Endothelial cell of umbilical vein (primary cell): ENCODE measurements around the gene ROBO2. TPM values are rescaled to one million over a fixed set of nuclear protein-coding genes. Genes with fewer than 3 reads are reported as not detected.

Experiments
- BruUV-seq: library from RNA; stranded (reverse); fragments of 400-500 nt; replicated peaks from 2 replicates; lab custom pipeline; 2021; lab: Mats Ljungman, UMichigan
- CTCF ChIA-PET: fragments of 300-600, 350-600 bp; sonication (Branson Sonifier 250); formaldehyde crosslinking; loops from one replicate; lab custom pipeline; 2021; ENCODE audit warnings: antibody characterized with exemption, inconsistent platforms; lab: Charles Lee
- POLR2A ChIA-PET: fragments of 300-600, 350-600 bp; sonication (Branson Sonifier 250); formaldehyde crosslinking; loops from one replicate; lab custom pipeline; 2021; ENCODE audit warnings: antibody characterized with exemption, inconsistent platforms; lab: Charles Lee
- DNase-seq: peaks from one replicate; pipeline ENCODE4 v3.0.0-alpha.2; 2011; ENCODE audit warnings: low read depth, low spot score
- FAIRE-seq: peaks from 2 replicates; lab custom pipeline; 2011; peaks lifted over from hg19 to GRCh38; lab: Jason Lieb, UNC
- H2AFZ ChIP-seq: 2 replicates; pipeline ENCODE4 v1.6.0; 2012; ENCODE audit warnings: low read depth, low read length, control low read depth, inconsistent platforms
- H3K27ac ChIP-seq: 2 replicates; pipeline ENCODE4 v1.5.1; 2011; ENCODE audit warnings: low read depth, mild to moderate bottlenecking, control low read depth, low read length, moderate library complexity; ENCODE audit not compliant: insufficient read depth
- H3K27me3 ChIP-seq, 2 experiments: 2 replicates each; pipeline versions ENCODE4 v1.6.0 to v1.6.1; 2011; ENCODE audit warnings: low read length in 2 of 2, mixed read lengths in 1 of 2; ENCODE audit not compliant: control insufficient read depth in 2 of 2, insufficient read depth in 2 of 2
- H3K36me3 ChIP-seq, 2 experiments: 2 replicates in 1 of 2; 3 replicates in 1 of 2; pipeline ENCODE4 v1.5.1; 2011; ENCODE audit warnings: low read length in 2 of 2, mild to moderate bottlenecking in 1 of 2, moderate library complexity in 1 of 2; ENCODE audit not compliant: control insufficient read depth in 2 of 2, insufficient read depth in 2 of 2; ENCODE audit errors: extremely low read depth in 1 of 2
- H3K4me1 ChIP-seq: 3 replicates; pipeline ENCODE4 v1.5.1; 2011; ENCODE audit warnings: mild to moderate bottlenecking, low read length; ENCODE audit not compliant: control insufficient read depth, insufficient read depth; ENCODE audit errors: extremely low read depth
- H3K4me2 ChIP-seq: 2 replicates; pipeline ENCODE4 v1.6.1; 2011; ENCODE audit warnings: low read length, control low read depth, mixed read lengths; ENCODE audit not compliant: insufficient read depth
- H3K4me3 ChIP-seq, 3 experiments: fragments of 200-600 bp in 1 of 3; sonication (generic), shearing (Covaris generic) in 1 of 3; replicated peaks in 1 of 3; 2 replicates each; pipeline ENCODE4 v1.5.1; 2011 to 2016; ENCODE audit warnings: control low read depth in 3 of 3, low read length in 3 of 3, mild to moderate bottlenecking in 2 of 3, inconsistent platforms in 1 of 3, low read depth in 1 of 3, moderate library complexity in 1 of 3; ENCODE audit not compliant: insufficient read depth in 1 of 3
- H3K79me2 ChIP-seq: 2 replicates; pipeline ENCODE4 v1.6.0; 2012; ENCODE audit warnings: low read length, inconsistent platforms; ENCODE audit not compliant: control insufficient read depth, insufficient read depth
- H3K9ac ChIP-seq: replicated peaks from 2 replicates; pipeline ENCODE3; 2011; ENCODE audit warnings: low read length, control low read depth; ENCODE audit not compliant: insufficient read depth; ENCODE audit errors: extremely low read depth
- H3K9me1 ChIP-seq: replicated peaks from 3 replicates; pipeline ENCODE4 v1.6.0; 2011; ENCODE audit warnings: mild to moderate bottlenecking, low read length; ENCODE audit not compliant: control insufficient read depth, insufficient read depth; ENCODE audit errors: extremely low read depth
- H3K9me3 ChIP-seq: replicated peaks from 2 replicates; pipeline ENCODE4 v1.5.1; 2012; ENCODE audit warnings: low read length, inconsistent platforms; ENCODE audit not compliant: control insufficient read depth, insufficient read depth
- H4K20me1 ChIP-seq: replicated peaks from 2 replicates; pipeline ENCODE3; 2011; ENCODE audit warnings: mild to moderate bottlenecking, low read length; ENCODE audit not compliant: control insufficient read depth, insufficient read depth; ENCODE audit errors: extremely low read depth
- EZH2 ChIP-seq: IDR thresholded peaks from 2 replicates; pipeline ENCODE4 v1.6.1; 2012; ENCODE audit warnings: borderline replicate concordance, low read depth, mild to moderate bottlenecking, moderate library complexity, low read length, inconsistent platforms; ENCODE audit not compliant: severe bottlenecking
- FOS ChIP-seq: IDR thresholded peaks from 2 replicates; pipeline ENCODE4 v1.6.1; 2011; ENCODE audit warnings: mild to moderate bottlenecking, low read length, moderate library complexity, borderline replicate concordance; ENCODE audit not compliant: insufficient read depth
- GATA2 ChIP-seq: IDR thresholded peaks from 2 replicates; pipeline ENCODE4 v1.7.0; 2011; ENCODE audit warnings: low read depth, mild to moderate bottlenecking, moderate library complexity, mixed read lengths, low read length; ENCODE audit not compliant: insufficient read length, insufficient read depth
- JUN ChIP-seq: IDR thresholded peaks from 2 replicates; pipeline ENCODE4 v1.6.1; 2011; ENCODE audit warnings: borderline replicate concordance, low read depth; ENCODE audit not compliant: insufficient read length, insufficient read depth
- MAX ChIP-seq: IDR thresholded peaks from 2 replicates; pipeline ENCODE4 v1.6.1; 2011; ENCODE audit not compliant: insufficient read depth, insufficient read length
- MYC ChIP-seq: IDR thresholded peaks from one replicate; pipeline ENCODE4 v1.6.1; 2011; ENCODE audit warnings: mild to moderate bottlenecking, low read depth, low read length
- POLR2A ChIP-seq: IDR thresholded peaks from 2 replicates; pipeline ENCODE4 v1.6.1; 2012; ENCODE audit warnings: low read depth, mild to moderate bottlenecking, control low read depth, low read length
- POLR2AphosphoS5 ChIP-seq: IDR thresholded peaks from 2 replicates; pipeline ENCODE4 v1.6.1; 2012; ENCODE audit warnings: low read depth, mild to moderate bottlenecking, control low read depth, low read length, moderate library complexity; ENCODE audit not compliant: insufficient read depth
- dilution Hi-C: fragments of 300-500 bp; cut with MboI; formaldehyde crosslinking; loops from one replicate; pipeline ENCODE4 v1.15.0; 2019; ENCODE audit warnings: low sequenced_read_pairs; ENCODE audit not compliant: extremely low pct_ligation_motif_present
- intact Hi-C: fragments of 100-400 bp; cut with micrococcal nuclease; formaldehyde crosslinking; loops from one replicate; pipeline ENCODE4 v1.10.0; 2022
- polyA plus RNA-seq, 4 experiments: library from polyadenylated mRNA; depleted of rRNA in 3 of 4; stranded (reverse) in 3 of 4; unstranded in 1 of 4; fragments of >200 nt; gene quantifications; 2 replicates each; pipeline versions ENCODE4 v1.2.1 to v1.2.3, GENCODE V29; 2011 to 2012; ENCODE audit warnings: missing spikeins in 1 of 4
- total RNA-seq: library from RNA; stranded (reverse); gene quantifications from 2 replicates; pipeline ENCODE4 v1.2.3, GENCODE V29; 2021
- TF ChIP-seq, protein P1 (sequence below), 2 donors: IDR thresholded peaks; 1 replicate in 1 of 2; 2 replicates in 1 of 2; pipeline ENCODE4 v1.5.1; 2011; ENCODE audit warnings: low read length in 2 of 2, mild to moderate bottlenecking in 2 of 2, moderate library complexity in 2 of 2, control low read depth in 1 of 2, inconsistent platforms in 1 of 2, low read depth in 1 of 2; ENCODE audit not compliant: insufficient read depth in 1 of 2; ENCODE audit errors: extremely low read depth in 1 of 2

Gene ROBO2
- total and polyA plus RNA-seq, 2 donors (not counting 3 experiments of a cell fraction or from before 2014, with no cell fraction given) = not detected

DNA sequence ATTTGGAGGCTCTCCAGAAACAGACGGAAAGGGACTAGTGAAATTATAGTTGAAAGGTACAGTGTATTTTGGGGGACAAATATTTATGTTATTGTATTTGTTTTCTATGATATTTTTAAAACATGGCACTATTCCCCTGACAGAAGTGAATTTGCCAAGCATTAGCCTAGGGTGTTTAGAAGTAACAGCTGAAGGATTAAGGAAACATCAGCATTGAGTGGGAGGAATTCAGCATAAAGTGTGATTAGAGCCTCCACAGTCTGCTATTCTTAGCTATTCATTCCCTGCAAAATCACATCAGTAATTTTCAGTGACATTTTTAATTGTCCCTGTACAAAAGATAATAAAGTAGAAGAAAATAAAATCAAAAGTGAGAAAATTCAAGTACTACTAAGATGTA lies 231.4 kb downstream of the ROBO2 start:
- no peaks in the 10 kb centered on the region for H3K79me2 ChIP-seq
- dilution Hi-C loops = no loop called here
- H3K36me3 ChIP-seq = no peaks in the 10 kb centered on the region
- intact Hi-C loops = no loop called here
- H3K9ac ChIP-seq = no peak overlapping the region
- no peak overlapping the region for H3K4me3 ChIP-seq
- TF ChIP-seq POLR2AphosphoS5 (no peak), MAX (no peak)
- DNase-seq (no peak), FAIRE-seq (no peak)
- CTCF ChIA-PET = no interaction called here
- no peaks in the 10 kb centered on the region for H4K20me1 ChIP-seq
- no peaks in the 10 kb centered on the region for H3K9me1 ChIP-seq
- no peaks in the 10 kb centered on the region for H3K27me3 ChIP-seq
- H3K27ac ChIP-seq = no peak overlapping the region
- H3K4me2 ChIP-seq = no peak overlapping the region
- POLR2A ChIA-PET = no interaction called here
- H2AFZ ChIP-seq = no peak overlapping the region
- H3K4me1 ChIP-seq = no peaks in the 10 kb centered on the region
- BruUV-seq = no TSS peak
- H3K9me3 ChIP-seq = no peaks in the 10 kb centered on the region

DNA sequence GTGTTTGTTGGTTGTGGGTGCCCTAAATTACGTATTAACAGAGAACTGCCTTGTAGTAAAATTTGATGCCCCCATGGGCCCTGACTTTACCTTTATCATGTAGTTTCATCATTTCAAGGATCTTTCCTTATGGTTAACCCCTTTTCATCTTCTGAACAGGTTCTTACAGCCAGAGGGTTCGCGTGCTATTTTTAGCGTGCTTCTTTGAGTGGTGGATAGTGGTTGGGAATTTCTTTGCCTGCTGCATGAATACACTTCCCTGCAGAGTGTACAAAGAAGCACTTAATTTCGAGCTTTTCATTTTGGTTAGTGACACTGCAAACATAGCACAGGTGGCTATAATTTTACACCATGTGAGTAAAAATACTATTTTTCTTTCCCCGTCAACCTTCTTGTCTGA lies 231.8 kb downstream of the ROBO2 start:
- TF ChIP-seq POLR2A = no peak
- no peak for TF ChIP-seq FOS
- no peak for TF ChIP-seq MYC
- no peak for TF ChIP-seq EZH2
- no peak for TF ChIP-seq JUN
- no peak for TF ChIP-seq MAX
- TF ChIP-seq POLR2AphosphoS5 = no peak
- TF ChIP-seq, protein P1, sequence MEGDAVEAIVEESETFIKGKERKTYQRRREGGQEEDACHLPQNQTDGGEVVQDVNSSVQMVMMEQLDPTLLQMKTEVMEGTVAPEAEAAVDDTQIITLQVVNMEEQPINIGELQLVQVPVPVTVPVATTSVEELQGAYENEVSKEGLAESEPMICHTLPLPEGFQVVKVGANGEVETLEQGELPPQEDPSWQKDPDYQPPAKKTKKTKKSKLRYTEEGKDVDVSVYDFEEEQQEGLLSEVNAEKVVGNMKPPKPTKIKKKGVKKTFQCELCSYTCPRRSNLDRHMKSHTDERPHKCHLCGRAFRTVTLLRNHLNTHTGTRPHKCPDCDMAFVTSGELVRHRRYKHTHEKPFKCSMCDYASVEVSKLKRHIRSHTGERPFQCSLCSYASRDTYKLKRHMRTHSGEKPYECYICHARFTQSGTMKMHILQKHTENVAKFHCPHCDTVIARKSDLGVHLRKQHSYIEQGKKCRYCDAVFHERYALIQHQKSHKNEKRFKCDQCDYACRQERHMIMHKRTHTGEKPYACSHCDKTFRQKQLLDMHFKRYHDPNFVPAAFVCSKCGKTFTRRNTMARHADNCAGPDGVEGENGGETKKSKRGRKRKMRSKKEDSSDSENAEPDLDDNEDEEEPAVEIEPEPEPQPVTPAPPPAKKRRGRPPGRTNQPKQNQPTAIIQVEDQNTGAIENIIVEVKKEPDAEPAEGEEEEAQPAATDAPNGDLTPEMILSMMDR (IDR thresholded peaks at IDR 0.05; ENCODE audit: extremely low read depth in 1 of 2, insufficient read depth in 1 of 2, low read depth in 1 of 2, low read length in 2 of 2) = no peak
- TF ChIP-seq GATA2 = no peak
- ChIA-PET POLR2A (no interaction called here), CTCF (no interaction called here)
- no peaks in the 10 kb centered on the region for H3K9me1 ChIP-seq
- DNase-seq (no peak), FAIRE-seq (no peak)
- no TSS peak for BruUV-seq
- no peak overlapping the region for H3K4me2 ChIP-seq
- dilution Hi-C loops = no loop called here
- no peaks in the 10 kb centered on the region for H3K79me2 ChIP-seq
- no peak overlapping the region for H2AFZ ChIP-seq
- H3K9ac ChIP-seq = no peak overlapping the region
- no peaks in the 10 kb centered on the region for H4K20me1 ChIP-seq
- H3K27ac ChIP-seq = no peak overlapping the region
- intact Hi-C loops = no loop called here
- H3K9me3 ChIP-seq = no peaks in the 10 kb centered on the region
- H3K27me3 ChIP-seq = no peaks in the 10 kb centered on the region
- H3K36me3 ChIP-seq = no peaks in the 10 kb centered on the region
- H3K4me3 ChIP-seq = no peak overlapping the region
- H3K4me1 ChIP-seq = no peaks in the 10 kb centered on the region
